Measurements from ENCODE around the gene ADAT3.
A peak's percentile ranks its signal among the peaks of the same experiment; 100 is the strongest.

The ADAT3 gene

GRCh38 chr19:1950640-1951039 is 45.4 kb downstream of the ADAT3 start:
- Histone ChIP-seq H3K36me3 (ENCODE audit: control insufficient read depth in 2 of 2, insufficient read depth in 1 of 2, low read length in 2 of 2) (peaks cover 3 to 39% of the 10 kb centered on the region in 2 experiments; a peak in 2 of 3 replicates), H3K4me3 (ENCODE audit: low read depth, low read length) (no peak overlapping the region), H3K4me1 (ENCODE audit: control insufficient read depth, insufficient read depth, low read length) (no peaks in the 10 kb centered on the region), H3K27ac (ENCODE audit: extremely low read depth, low read depth, low read length) (no peak overlapping the region), H3K9me3 (ENCODE audit: control insufficient read depth, insufficient read depth, low read depth, low read length) (no peaks in the 10 kb centered on the region)
- TF ChIP-seq PRDM4 (tag by site-specific recombination; IDR thresholded peaks at IDR 0.05) (no peak), ZEB2 (tag by site-specific recombination; IDR thresholded peaks at IDR 0.05) (no peak), ZNF148 (tag by site-specific recombination; IDR thresholded peaks at IDR 0.05; ENCODE audit: borderline replicate concordance) (no peak), HIC1 (tag by site-specific recombination; IDR thresholded peaks at IDR 0.05) (no peak), ZNF221 (tag by site-specific recombination; IDR thresholded peaks at IDR 0.05; ENCODE audit: borderline replicate concordance) (no peak), TCF7L2 (IDR thresholded peaks at IDR 0.05; ENCODE audit: borderline replicate concordance, low read depth, low read length) (no peak), ZNF37A (tag by site-specific recombination; IDR thresholded peaks at IDR 0.05) (no peak), PBX3 (CRISPR knock-in tag; IDR thresholded peaks at IDR 0.05) (no peak), ZNF530 (tag by site-specific recombination; IDR thresholded peaks at IDR 0.05; ENCODE audit: low read depth) (no peak), ZFHX2 (tag by site-specific recombination; conservative IDR thresholded peaks at IDR 0.05) (no peak)
- ChIA-PET CTCF (interaction anchor here (0.7 to 1.0 kb wide), 2 partner anchors 20 to 48 kb away, joined by 4 read pairs; no protein-coding TSS in a partner anchor), POLR2A (no interaction called here)

- Histone ChIP-seq H3K9me3 (ENCODE audit: control insufficient read depth, insufficient read depth, low read depth, low read length) (no peaks in the 10 kb centered on the region), H3K36me3 (ENCODE audit: control insufficient read depth in 2 of 2, insufficient read depth in 1 of 2, low read length in 2 of 2) (peaks cover 3 to 34% of the 10 kb centered on the region in 2 experiments; a peak in 2 of 3 replicates), H3K4me3 (ENCODE audit: low read depth, low read length) (no peak overlapping the region), H3K27ac (ENCODE audit: extremely low read depth, low read depth, low read length) (no peak overlapping the region), H3K4me1 (ENCODE audit: control insufficient read depth, insufficient read depth, low read length) (no peaks in the 10 kb centered on the region)
- ChIA-PET CTCF (interaction anchor here (0.7 kb wide), 1 partner anchor 23 kb away, joined by 3 read pairs; no protein-coding TSS in a partner anchor), POLR2A (interaction anchor here (0.7 kb wide), 1 partner anchor 185 kb away, joined by 3 read pairs; no protein-coding TSS in a partner anchor)
- TF ChIP-seq ZNF600 (tag by site-specific recombination; IDR thresholded peaks at IDR 0.05) (peak; percentile 31; the same call in 1 of the 2 replicates), ZNF350 (tag by site-specific recombination; IDR thresholded peaks at IDR 0.05) (no peak), ZIC2 (tag by site-specific recombination; IDR thresholded peaks at IDR 0.05) (peak; percentile 61), ZBTB21 (tag by site-specific recombination; IDR thresholded peaks at IDR 0.05) (no peak), KLF1 (tag by site-specific recombination; IDR thresholded peaks at IDR 0.05) (0 out of 2 replicates have a peak, but pooled peaks have one; percentile 21)
Measured at GRCh38 chr19:1952635-1953034, 47.4 kb downstream of the ADAT3 start.
